HG02763 (cell line): Measurements from ENCODE around the gene ERBB4.
"Not testable (repeated sequence)": the region's sequence is repeated elsewhere in the genome, so short reads cannot be mapped to it uniquely, and the experiment has no call there.

Experiments used
- ATAC-seq: cut with Tn5 transposase; IDR thresholded peaks from one replicate; pipeline ENCODE4 v1.9.1; 2021; ENCODE audit warnings: mild to moderate bottlenecking, moderate library complexity; ENCODE audit not compliant: unreplicated experiment

Gene ERBB4

GRCh38 chr2:212027681-212028628 is 510.6 kb downstream of the ERBB4 start:
- no peak for ATAC-seq

- no peak for ATAC-seq
Observed at GRCh38 chr2:212024040-212024439, 514.6 kb downstream of the ERBB4 start.

DNA sequence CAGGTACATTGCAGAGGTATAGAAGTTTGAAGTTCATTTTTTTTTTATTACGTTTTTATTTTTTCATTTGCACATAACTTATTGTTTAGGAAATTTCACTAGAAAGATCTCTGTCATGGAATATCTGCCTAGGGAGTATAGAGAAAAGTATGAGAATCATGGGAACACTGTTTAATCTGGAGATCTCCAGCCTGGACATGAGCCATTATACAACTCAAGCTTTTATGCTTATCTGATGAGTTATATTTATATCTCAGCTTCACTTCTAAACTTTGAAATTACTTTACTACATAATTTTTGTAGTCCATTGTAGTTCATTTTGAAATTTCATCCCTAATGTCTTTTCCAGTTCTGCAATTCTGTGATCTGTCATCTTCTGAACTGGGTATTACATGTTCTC is 515.6 kb downstream of the ERBB4 start:
- no peak for ATAC-seq

DNA sequence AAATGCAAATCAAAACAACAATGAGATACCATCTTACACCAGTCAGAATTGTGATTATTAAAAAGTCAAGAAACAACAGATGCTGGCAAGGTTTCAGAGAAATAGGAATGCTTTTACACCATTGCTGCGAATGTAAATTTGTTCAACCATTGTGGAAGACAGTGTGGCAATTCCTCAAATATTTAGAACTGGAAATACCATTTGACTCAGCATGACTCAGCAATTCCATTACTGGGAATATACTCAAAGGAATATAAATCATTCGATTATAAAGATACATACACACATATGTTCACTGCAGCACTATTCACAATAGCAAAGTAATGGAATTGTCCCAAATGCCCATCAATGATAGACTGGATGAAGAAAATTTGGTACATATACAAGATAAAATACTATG is 516.7 kb downstream of the ERBB4 start:
- ATAC-seq = no peak

GRCh38 chr2:212015588-212015987 is 523.0 kb downstream of the ERBB4 start:
- ATAC-seq = no peak

- ATAC-seq = no peak
Observed at GRCh38 chr2:212013626-212014025, 525.0 kb downstream of the ERBB4 start.

DNA sequence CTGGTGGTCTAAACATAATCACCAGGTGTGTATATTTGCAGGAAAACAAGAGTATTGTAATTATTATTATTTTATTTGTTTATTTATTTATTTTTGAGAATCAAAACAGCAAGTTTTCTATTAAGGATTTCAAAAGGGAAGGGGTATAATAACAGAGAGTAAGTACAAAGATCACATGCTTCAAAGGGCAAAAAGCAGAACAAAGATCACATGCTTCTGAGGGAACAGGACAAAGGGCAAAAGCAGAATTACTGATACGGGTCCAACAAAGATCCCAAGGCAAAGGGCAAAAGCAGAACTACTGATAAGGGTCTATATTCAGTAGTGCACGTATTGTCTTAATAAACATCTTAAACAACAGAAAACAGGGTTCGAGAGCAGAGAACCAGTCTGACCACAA is 528.3 kb downstream of the ERBB4 start:
- not testable (repeated sequence) for ATAC-seq

- no peak for ATAC-seq
Observed at GRCh38 chr2:212007972-212008371, 530.6 kb downstream of the ERBB4 start.

- peak; percentile 68 for ATAC-seq
Observed at GRCh38 chr2:212005085-212005671, 533.4 kb downstream of the ERBB4 start.

DNA sequence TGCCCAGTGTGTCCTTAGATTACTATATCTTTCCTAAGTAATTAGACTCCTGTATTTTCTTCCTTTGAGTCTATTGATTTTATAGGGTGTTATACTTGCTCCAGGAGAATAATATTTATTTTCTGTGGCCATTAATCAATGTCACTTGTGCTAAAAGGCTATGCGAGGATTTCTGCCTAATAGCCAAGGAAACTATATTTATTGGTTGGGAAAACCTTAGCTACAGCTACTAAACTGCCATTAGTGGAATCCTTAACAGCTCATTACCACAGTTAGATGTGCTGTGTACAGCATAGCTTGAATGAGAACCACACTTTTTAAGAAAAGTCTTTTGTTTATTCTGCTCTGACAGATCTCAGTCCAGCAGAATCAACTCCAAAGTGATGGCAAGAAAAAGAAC is 537.3 kb downstream of the ERBB4 start:
- no peak for ATAC-seq

- ATAC-seq = no peak
Observed at GRCh38 chr2:211996857-211997256, 541.7 kb downstream of the ERBB4 start.

- no peak for ATAC-seq
Observed at GRCh38 chr2:211994806-211995205, 543.8 kb downstream of the ERBB4 start.

DNA sequence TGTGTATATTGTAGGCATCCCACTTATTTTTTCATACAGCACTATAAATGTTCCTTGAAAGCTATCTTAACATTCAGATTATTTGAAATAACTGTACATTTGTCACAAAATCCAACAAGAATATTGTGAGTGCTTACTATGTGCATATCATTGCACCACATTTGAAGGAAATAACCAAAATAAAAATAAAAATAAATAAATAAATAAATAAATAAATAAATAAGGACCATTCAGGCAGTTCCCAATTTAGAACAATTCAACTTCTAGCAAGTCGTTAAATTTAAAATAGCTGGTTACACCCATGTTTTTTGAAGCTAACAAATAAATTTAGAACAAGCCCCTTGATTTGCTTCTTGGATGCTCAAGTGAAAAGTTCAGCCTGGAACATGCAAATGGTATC is 548.3 kb downstream of the ERBB4 start:
- ATAC-seq = no peak

GRCh38 chr2:211986313-211986712 is 552.3 kb downstream of the ERBB4 start:
- ATAC-seq = no peak

- no peak for ATAC-seq
Observed at GRCh38 chr2:211985393-211985792, 553.2 kb downstream of the ERBB4 start.

DNA sequence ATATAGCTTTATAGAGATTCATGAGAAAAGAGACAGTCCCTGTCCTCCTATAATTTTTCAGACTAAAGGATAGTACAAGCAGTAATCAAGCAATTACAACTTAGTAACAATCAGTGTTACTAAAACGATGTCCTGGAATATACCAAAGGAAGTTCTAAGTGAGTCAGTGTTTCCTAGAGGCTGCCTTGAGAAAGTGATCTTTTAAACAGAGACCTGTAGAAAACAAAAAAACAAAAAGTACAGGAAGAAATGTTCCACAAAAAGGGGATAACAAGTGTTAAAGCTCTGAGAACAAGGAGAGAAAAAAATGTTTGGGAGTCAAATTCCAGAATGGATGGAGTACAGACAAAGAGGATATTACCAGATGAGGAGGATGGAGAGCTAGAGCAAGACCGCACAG is 556.4 kb downstream of the ERBB4 start:
- no peak for ATAC-seq

DNA sequence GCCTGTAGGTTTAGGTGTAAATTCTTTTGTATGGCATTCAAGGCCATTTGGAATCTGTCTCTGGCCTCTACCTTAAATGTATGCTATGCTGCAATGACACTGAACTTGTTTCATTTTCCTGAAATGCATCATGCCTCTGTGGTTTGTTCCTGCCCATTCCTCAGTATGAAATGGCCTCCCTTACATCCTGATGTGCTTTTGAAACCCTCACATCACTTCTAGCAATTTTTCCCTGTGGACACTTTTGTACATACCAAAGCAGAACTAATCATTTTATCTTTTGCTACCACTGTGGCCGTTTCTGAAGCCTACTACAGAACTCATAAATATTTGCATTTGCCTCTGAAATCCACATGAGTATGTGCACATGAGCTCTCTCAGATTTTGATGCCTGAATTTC is 557.2 kb downstream of the ERBB4 start:
- ATAC-seq = no peak

GRCh38 chr2:211976076-211976475 is 562.5 kb downstream of the ERBB4 start:
- ATAC-seq = no peak

GRCh38 chr2:211967234-211967633 is 571.4 kb downstream of the ERBB4 start:
- no peak for ATAC-seq

- ATAC-seq = no peak
Observed at GRCh38 chr2:211963969-211964368, 574.6 kb downstream of the ERBB4 start.

GRCh38 chr2:211957799-211958198 is 580.8 kb downstream of the ERBB4 start:
- peak; percentile 93 for ATAC-seq

DNA sequence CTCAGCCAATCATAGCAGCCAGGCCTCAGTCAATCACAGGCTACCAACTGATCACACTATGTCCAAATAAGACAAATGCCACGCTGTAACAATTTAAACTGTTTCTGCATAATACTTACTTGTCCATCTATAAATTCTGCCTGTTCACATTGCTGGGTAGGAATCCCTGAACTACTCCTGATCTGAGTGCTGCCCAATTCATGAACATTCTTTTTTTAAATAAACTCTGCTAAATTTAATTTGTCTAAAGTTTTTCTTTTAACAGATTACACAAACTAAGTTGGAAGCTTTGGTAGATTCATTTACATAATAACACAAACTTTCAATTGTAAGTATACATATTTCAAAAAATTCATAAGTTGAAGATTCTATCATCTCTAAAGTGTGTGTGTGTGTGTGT is 583.0 kb downstream of the ERBB4 start:
- no peak for ATAC-seq
